Measurements from ENCODE around the gene GPD2.
A peak's percentile ranks its signal among the peaks of the same experiment; 100 is the strongest.
"Not testable (repeated sequence)": the region's sequence is repeated elsewhere in the genome, so short reads cannot be mapped to it uniquely, and the experiment has no call there.

Gene GPD2

DNA sequence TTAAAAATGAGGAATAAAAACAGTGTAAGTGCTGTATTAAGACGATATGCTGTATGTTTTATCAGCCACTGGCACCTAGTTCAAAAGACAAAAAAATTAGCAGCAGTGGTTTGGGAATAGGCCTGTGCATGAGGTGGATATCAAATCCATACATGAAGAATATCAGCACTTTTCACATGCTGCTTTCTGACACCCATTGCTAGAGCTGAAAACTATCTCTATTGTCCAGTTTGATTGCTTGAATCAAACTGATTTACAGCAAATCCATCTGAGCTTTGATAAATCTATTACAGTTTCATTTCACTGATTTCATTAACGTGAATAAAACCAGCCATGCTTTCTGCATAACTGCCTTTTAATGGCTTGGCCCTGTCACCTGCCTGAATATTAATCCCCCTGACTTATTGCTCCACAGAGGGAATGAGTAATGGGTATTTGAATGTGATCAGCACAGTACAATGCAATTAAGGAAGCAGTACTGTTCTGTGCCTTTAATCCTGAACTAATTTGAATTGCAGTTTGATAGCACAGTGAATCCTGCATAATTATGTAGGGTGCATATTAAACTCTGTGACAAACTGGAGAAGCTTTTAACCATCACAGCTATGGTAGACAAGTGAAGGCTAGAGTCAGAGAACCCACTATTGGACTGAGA lies 154.0 kb downstream of the GPD2 start:
- peak; percentile 65 to 74 for DNase-seq

DNA sequence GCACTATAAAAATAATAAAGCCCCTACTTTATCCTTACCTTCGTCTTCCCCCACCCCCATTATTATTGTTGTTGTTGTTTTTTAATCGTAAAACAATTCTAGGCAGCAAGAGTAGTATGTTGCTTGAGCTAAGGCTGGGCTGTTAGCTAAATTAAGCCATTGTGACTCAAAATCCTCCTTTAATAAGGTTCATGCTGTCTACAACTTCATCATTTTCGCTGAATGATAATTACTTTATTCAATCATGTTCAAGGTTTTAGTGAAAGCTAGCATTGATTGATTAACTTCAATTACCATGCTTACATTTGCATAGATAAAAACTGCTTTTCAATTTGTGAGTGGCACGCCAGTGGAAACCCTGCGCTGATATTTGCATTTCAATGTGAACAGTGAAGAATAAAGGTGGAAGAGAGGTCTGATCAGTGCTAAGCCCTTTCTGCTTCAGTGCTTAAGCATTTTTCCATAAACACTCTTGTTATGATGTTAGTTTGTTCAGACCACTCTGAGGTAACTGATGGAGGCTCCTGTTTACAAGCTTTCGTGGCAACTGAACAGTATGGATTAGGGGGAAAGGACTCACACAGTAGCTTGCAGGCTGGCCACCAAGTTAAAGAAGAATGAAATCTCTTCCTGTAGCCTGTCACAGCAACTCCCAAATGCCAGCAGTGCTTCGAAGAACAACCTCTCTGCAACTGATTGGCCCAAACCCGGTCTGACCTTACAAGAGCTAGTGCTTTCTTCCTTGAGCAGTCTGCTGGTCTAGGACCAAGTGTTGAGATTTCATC lies 156.8 kb downstream of the GPD2 start:
- DNase-seq, result peak; percentile 67 to 69

DNA sequence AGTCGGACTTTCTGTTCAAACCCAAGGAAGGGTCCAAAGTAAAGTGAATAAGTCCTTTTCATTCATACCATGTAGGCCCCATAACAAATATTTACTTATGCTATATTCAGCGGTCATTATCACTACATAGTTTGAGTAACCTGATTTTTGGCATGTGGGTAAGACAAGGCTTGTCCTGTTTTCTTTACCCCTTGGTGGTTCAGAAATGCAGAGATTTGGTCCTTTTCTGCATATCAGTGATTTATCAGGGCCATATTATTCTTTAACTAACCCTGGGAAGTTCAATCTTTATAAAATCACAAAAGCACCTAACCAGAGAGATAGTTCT lies 157.4 kb downstream of the GPD2 start:
- DNase-seq, result no peak

DNA sequence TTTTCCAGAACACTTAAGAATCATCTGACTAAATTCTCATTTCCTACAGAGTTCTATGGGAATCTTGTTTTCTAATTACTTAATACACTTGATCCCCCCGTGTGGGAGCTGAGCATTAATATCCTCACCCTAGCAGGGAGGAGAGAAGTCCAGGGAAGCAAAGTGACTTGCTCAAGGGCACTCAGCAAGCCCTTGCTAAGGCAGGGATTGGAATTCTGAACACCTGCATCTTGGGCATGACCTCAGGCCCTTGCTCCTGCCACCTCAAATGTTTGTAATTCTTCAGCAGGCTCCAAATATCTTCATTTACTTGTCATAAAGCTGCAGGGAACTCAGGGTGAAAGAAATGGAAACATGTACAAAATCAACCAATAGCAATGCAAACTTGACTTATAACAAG lies 162.4 kb downstream of the GPD2 start:
- no peak for DNase-seq

DNA sequence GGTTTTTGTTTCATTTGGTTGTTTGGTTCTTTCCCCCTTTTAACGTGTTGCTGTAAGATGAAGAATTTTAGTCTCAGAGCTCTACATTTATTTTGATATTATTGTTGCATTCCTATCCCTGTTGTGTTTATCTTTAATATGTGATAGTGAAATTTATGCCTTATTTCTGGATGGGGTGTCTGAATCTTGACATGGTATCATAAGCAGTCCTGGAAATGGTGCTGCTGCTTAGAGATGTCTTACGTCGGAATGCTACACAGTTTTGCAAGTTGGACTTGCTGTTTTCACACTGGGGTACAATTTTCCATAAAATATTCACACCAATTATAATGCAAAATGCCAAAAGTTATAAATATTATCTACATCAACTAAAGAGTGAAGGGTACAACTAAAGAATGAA lies 164.0 kb downstream of the GPD2 start:
- DNase-seq, result no peak

DNA sequence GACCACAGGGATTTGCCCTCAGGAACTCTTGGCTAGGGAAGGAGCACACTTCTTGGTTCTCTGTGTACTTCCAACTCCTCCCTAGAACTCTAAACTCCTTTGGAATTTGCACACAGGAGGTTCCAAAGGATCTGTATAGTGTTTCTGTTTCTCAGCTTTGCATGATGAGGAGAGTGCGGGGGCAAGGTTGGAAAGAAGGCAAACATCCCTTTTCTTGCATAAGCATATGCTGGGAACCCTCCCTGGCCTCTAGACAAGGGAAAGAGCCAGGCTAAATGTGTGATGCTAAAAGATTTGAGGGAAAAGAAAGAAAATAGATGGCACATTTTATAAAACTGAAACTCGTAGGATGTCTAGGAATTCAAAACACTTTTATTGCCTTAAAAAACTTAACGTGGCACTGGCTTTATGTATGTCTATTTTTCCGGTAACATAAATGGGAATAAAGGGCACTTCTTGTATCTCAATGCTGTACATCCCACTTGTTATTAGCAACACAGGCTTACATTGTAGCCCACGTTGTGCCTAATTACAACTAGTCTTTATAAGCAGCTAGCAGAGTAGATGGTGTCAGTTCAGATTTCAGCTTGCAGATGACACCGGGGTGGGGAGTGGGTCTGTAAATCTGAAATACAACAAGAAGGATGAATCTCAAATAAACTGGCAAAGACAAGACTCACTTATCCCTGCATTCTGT lies 165.8 kb downstream of the GPD2 start:
- no peak for DNase-seq

DNA sequence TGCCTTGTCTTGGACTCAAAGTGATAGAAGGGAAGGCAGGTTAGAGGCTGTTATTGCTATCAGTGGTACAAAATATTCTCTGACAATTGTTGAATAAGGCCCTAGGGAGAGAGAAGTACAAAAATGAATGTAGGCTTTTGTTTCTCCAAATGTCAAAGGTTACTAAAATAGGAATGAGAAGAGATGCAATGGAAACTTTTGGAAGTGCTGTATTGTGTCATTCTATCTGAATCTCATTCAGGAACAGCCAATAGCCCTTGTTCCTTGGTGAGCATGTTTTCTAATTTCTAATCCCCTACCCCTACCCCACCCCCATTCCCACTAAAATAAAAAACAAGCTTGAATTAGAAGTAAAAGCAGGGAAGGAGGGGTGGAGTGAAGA lies 166.4 kb downstream of the GPD2 start:
- no peak for DNase-seq

DNA sequence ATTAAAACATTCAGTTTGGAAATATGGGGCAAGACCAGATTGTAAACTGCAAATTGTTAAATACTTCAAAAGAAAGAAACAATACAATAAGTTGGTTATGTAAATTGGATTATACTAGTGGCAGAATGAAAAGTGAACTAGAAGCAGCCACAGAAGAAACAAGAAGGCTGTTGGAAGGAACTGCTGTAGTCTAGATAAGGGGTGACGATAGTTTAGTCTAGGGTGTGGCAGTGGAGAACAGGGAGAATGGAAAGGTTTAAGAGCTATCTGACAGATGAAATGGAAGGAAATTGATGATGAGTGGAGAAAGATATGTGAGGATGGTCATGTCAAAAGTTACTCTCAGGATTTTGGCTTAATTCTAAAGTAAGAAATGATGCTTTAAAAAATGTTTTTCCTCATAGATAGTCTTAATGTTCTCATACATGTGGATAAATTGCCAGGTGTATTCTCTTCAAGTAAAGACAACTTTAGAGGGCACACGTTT lies 179.7 kb downstream of the GPD2 start:
- no peak for DNase-seq

DNA sequence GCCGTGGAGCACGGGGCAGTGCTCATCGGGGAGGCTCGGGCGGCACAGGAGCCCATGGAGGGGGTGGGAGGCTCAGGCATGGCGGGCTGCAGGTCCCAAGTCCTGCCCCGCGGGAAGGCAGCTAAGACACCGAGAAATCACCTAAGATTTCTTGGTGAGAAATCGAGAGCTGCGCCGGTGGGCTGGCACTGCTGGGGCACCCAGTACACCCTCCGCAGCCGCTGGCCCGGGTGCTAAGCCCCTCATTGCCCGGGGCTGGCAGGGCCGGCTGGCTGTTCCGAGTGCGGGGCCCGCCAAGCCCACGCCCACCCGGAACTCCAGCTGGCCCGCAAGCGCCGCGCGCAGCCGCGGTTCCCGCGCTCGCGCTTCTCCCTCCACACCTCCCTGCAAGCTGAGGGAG lies 181.9 kb downstream of the GPD2 start:
- not testable (repeated sequence) for DNase-seq

DNA sequence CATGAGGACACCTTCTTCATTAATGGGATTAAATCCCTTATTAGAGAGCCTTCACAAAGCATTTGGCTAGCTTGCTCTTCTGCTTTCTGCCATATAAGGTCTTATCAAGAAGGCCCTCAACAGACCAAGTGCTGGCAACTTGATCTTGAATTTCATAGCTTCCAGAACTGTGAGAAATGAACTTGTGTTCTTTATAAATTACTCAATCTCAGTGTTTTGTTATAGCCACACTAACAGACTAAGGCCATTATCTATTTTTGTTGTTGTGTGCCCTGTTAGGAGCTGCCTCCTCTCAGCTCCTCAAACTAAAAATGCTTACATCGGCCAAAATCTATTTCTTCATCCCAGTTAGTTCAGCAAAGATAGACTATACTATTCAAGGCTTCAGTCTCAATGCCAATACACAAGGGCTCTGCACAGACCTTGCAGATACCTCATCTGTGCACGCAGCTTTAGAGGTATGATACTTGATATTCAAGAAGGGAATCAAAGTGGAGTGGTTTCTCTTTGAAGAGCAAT lies 182.9 kb downstream of the GPD2 start:
- no peak for DNase-seq

DNA sequence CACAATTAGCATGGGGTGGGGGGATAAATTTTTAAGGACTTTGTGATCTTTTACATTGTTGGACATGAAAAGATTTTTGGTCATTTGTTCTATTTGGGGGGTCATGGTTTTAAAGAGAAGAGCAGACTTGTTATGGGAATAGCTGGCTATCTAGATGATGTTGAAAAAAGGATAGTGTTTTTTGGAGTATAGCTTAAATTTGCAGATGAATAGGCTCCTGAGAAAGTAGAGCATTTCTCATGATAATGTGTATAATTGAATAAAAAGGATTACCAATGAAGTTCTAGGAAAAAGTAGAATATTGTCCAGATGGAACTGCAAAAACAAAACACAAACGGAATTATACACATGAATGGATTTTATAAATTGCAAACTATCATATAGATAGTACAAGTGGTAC lies 186.3 kb downstream of the GPD2 start:
- no peak for DNase-seq

DNA sequence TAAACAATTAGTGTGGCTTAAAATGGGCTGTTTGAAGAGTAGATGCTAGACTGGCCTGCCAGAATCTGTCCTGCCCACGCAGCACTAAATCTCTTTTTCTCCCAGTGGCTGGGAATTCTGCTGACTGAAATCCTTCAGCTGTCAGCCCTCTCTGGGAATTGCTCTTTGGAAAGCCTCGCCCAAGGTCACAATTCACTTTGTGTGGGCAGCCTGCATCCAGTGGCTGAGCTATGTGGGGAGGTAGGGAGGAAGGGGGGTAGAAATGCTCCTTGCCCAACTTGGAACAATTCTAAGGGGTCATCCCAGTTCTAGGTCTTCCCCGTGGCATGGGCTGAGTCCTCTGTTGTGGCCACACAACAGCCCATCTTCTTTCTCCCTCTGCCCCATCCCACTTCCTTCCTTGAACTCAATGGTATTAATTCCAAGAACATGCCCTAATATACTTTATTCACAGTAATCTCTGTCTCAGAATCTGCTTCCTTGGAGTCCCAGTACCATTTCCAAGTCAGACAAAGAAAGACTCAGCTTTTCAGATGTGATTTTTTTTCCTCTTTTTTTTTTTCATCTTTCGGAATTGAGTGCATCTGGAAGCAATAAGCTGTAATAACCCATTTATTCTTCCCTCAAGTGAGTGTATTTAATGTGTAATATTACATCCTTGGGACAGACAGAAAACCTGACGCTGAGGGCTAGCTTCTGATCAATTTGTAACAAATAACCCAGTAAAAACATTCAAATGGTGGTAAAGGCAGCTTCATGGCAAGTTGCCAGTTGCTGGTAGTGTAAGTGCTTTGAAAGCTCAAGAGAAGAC lies 189.4 kb downstream of the GPD2 start:
- DNase-seq, result no peak

DNA sequence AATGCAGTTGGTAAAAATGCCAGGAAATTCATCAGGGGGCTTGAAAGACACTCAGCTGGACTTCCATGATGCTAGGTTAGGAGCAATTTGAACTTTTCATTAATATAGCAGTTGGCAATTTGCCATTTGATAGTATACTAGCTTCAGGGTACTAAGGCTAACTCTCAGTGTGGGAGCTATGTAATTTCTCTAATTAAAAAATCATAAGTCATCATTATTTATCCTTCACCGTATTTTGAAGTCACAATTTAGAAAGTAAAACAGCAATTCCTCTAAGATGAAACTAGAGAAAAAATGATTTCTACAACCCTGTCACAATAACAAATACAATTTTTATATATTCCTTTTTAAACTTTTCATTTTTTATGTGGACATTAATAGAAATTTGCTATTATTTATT lies 190.8 kb downstream of the GPD2 start:
- DNase-seq, result no peak

DNA sequence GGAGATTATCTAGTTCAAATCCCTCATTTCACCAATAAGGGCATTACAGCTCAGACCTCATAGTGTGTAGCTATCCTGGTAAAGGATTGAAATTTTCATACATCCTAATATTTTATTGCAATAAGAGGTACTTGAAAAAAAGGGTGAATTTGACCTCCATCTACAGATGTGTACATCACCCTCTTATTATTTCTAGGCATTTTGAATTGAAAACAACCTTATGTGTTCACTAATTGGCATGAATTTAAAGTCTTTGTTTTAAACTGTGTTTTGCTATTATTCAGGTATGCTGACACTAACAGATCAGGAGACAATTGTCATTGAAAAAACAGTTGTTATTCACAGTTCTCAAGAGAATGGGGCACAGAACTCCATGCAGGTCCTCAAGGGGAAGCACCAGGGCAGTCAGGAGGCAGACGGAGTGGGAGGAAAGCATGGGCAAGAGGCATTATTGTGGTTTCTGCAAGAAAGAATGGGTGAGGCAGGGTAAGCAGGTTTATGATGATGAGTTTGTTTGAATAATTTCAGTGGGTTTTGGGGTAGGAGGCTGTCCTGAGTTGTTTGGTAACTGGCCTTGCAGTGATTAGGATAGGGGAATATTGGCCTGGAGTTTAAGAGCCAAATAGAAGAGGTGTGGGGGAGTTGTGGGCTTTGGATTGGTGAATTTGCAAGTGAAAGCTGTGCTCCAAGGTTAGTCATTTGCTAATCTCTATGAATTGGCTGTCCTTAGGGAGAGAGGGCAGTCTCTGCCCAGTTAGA lies 194.6 kb downstream of the GPD2 start:
- no peak for DNase-seq

DNA sequence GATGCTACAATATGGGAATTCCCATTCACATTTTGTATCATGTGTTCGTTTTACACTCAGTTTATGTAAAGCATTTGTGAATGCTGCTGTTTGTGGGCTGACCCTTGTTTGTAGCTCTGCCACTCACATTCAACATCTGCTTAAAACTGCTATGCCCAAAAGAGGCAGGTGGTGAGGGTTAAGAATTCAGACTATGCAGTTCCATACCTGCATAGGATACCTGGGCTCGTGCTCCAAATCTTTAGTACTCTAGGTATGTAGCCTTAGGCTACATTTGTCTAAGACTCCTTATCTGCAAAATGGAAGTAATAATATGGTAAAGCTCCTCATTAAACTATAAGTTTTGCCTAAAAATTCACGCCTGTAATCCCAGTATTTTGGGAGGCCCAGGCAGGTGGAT lies 199.5 kb downstream of the GPD2 start:
- no peak for DNase-seq
